GM19463 (cell line): ENCODE measurements around the gene ATP8B3.

Source experiments
- ATAC-seq: cut with Tn5 transposase; IDR thresholded peaks from one replicate; pipeline ENCODE4 v1.9.1; 2021; ENCODE audit warnings: mild to moderate bottlenecking, moderate library complexity; ENCODE audit not compliant: unreplicated experiment

Gene ATP8B3

GRCh38 chr19:1758959-1759903 lies 52.8 kb downstream of the ATP8B3 start:
- no peak for ATAC-seq

- ATAC-seq: no peak
These were observed 53.9 kb downstream of the ATP8B3 start for GRCh38 chr19:1758231-1758577.

GRCh38 chr19:1757468-1758230 lies 54.4 kb downstream of the ATP8B3 start:
- no peak for ATAC-seq

- no peak for ATAC-seq
These were observed 55.2 kb downstream of the ATP8B3 start for GRCh38 chr19:1756705-1757465.

GRCh38 chr19:1756264-1756663 lies 55.8 kb downstream of the ATP8B3 start:
- ATAC-seq: no peak

GRCh38 chr19:1755467-1756171 lies 56.5 kb downstream of the ATP8B3 start:
- ATAC-seq: no peak

GRCh38 chr19:1754636-1755466 lies 57.2 kb downstream of the ATP8B3 start:
- ATAC-seq: no peak

- no peak for ATAC-seq
These were observed 57.9 kb downstream of the ATP8B3 start for GRCh38 chr19:1754018-1754635.

- no peak for ATAC-seq
These were observed 59.0 kb downstream of the ATP8B3 start, which contains the start of gene ONECUT3 for GRCh38 chr19:1752757-1753728. Gene ONECUT3 (plus strand): TSS chr19:1753506. CDS start chr19:1753663, 157 bp downstream.

- ATAC-seq: no peak
These were observed 59.9 kb downstream of the ATP8B3 start for GRCh38 chr19:1752009-1752756.

- ATAC-seq: no peak
These were observed 60.6 kb downstream of the ATP8B3 start for GRCh38 chr19:1751367-1752008.

- no peak for ATAC-seq
These were observed 61.6 kb downstream of the ATP8B3 start for GRCh38 chr19:1750343-1751021.

- ATAC-seq: no peak
These were observed 62.4 kb downstream of the ATP8B3 start for GRCh38 chr19:1749373-1750342.

GRCh38 chr19:1748873-1749341 lies 63.2 kb downstream of the ATP8B3 start:
- no peak for ATAC-seq
